LNCaP clone FGC (cell line): ENCODE data around the gene LRP8.
"Not testable (repeated sequence)": the region's sequence is repeated elsewhere in the genome, so short reads cannot be mapped to it uniquely, and the experiment has no call there.

Experiments
- DNase-seq: peaks from one replicate; pipeline ENCODE4 v3.0.0-alpha.2; 2011; ENCODE audit warnings: low read depth
- H3K4me3 ChIP-seq: 2 replicates; pipeline ENCODE4 v1.5.1; 2011; ENCODE audit warnings: mild to moderate bottlenecking, low read depth, low read length, control low read depth
- TF ChIP-seq, protein P1 (sequence below): IDR thresholded peaks from 2 replicates; pipeline ENCODE4 v1.5.1; 2012; ENCODE audit warnings: mild to moderate bottlenecking; ENCODE audit not compliant: control insufficient read depth, insufficient read depth; ENCODE audit errors: extremely low read depth

The LRP8 gene

DNA sequence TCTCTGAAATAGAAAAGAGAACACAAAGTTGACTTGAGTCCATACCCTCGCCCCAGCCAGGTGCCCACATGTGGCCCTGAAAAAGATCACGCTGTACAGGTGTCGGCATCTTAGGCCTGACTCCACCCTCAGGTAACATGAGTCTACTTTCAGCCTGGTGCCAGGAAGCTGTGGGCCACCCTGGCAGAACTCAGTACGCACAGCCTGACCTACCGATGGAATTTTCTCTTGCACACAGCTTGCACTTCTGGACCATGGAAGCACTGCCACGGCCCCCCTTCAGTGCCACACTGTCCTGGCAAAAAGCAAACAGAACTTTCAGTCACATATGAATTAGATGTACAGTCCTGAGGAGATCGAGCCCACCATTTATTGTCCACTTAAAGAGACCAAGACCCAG lies 109.7 kb downstream of the LRP8 start:
- no peak for DNase-seq
- no peak overlapping the region for H3K4me3 ChIP-seq
- TF ChIP-seq, protein P1, sequence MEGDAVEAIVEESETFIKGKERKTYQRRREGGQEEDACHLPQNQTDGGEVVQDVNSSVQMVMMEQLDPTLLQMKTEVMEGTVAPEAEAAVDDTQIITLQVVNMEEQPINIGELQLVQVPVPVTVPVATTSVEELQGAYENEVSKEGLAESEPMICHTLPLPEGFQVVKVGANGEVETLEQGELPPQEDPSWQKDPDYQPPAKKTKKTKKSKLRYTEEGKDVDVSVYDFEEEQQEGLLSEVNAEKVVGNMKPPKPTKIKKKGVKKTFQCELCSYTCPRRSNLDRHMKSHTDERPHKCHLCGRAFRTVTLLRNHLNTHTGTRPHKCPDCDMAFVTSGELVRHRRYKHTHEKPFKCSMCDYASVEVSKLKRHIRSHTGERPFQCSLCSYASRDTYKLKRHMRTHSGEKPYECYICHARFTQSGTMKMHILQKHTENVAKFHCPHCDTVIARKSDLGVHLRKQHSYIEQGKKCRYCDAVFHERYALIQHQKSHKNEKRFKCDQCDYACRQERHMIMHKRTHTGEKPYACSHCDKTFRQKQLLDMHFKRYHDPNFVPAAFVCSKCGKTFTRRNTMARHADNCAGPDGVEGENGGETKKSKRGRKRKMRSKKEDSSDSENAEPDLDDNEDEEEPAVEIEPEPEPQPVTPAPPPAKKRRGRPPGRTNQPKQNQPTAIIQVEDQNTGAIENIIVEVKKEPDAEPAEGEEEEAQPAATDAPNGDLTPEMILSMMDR, result no peak

DNA sequence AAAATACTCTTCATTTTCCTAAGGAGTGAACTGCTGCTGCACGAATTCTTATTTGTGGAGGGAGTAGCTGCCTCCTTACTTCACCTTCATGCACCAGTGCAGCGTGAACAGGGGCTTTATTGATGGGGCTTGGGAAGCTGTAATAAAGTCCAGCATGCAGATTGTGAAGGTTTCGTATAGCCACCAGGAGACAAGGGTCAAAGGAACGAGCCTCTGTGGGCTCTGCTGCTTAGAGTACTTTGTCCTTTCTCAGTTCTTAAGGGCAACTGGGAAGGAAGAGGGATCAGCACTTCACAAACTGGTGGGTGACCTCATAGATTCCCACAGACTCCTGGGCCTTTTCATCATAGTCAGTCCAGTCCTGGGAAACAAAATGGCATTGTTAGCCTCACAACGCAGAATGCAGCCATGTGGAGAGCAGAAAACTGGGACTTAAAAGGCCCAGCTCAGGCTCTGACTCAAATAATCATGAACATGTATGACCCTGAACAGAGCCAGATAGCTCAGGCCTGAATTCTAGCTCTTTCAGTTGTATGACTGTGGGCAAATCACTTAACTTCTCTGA lies 113.4 kb downstream of the LRP8 start:
- DNase-seq, result no peak
- TF ChIP-seq, protein P1, result no peak
- no peak overlapping the region for H3K4me3 ChIP-seq

DNA sequence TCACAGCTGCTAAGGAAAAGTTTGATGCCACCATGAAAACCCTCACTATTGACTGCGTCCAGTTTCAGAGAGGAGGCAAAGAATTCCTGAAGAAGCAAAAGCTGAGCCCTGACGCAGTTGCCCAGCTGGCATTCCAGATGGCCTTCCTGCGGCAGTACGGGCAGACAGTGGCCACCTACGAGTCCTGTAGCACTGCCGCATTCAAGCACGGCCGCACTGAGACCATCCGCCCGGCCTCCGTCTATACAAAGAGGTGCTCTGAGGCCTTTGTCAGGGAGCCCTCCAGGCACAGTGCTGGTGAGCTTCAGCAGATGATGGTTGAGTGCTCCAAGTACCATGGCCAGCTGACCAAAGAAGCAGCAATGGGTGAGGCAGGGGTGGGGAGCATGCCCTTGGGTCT lies 116.9 kb downstream of the LRP8 start:
- no peak for DNase-seq
- TF ChIP-seq, protein P1, result no peak
- no peak overlapping the region for H3K4me3 ChIP-seq

DNA sequence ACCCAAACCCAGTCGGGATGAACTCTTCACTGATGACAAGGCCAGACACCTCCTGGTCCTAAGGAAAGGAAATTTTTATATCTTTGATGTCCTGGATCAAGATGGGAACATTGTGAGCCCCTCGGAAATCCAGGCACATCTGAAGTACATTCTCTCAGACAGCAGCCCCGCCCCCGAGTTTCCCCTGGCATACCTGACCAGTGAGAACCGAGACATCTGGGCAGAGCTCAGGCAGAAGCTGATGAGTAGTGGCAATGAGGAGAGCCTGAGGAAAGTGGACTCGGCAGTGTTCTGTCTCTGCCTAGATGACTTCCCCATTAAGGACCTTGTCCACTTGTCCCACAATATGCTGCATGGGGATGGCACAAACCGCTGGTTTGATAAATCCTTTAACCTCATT lies 117.5 kb downstream of the LRP8 start:
- TF ChIP-seq, protein P1, result no peak
- no peak for DNase-seq

GRCh38 chr1:53207726-53208125 lies 120.1 kb downstream of the LRP8 start:
- no peak overlapping the region for H3K4me3 ChIP-seq
- TF ChIP-seq, protein P1, result no peak
- DNase-seq, result no peak

More for the DNA sequence above, 117.5 kb downstream of the LRP8 start:
- no peak overlapping the region for H3K4me3 ChIP-seq

DNA sequence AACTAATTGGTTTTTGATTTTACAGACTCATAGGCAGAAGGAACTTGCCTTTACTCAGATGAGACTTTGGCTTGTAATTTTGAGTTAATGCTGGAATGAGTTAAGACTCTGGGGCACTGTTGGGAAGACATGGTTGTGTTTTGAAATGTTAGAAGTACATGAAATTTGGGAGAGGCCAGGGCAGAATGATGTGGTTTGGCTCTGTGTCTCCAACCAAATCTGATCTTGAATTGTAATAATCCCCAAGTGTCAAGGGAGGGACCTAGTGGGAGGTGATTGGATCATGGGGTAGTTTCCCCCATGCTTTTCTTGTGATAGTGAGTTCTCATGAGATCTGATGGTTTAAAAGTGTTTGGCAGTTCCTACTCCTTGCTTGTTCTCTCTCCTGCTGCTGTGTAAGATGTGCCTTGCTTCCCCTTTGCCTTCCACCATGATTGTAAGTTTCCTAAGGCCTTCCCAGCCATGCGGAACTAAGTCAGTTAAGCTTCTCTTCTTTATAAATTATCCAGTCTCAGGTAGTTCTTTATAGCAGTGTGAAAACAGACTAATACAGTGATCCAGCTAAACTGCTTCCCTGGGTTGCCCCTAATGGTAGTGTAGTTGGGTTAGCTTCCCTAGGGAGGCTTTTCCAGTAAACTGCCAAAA lies 121.0 kb downstream of the LRP8 start:
- no peak overlapping the region for H3K4me3 ChIP-seq
- TF ChIP-seq, protein P1, result no peak
- no peak for DNase-seq

GRCh38 chr1:53206083-53206685 lies 121.7 kb downstream of the LRP8 start:
- DNase-seq, result not testable (repeated sequence)

DNA sequence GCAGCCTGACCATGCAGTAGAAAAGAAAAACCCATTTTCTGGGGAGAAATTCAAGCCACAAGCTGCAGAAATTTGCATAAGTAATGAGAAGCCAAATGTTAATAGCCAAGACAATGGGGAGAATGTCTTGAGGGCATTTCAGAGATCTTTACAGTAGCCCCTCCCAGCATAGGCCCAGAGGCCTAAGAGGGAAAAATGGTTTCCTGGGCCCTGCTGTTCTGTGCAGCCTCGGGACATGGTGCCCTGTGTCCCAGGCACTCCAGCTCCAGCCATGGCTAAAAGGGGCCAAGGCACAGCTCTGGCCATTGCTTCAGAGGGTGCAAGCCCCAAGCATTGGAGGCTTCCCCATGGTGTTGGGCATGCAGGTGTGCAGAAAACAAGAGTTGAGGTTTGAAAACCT lies 122.4 kb downstream of the LRP8 start:
- not testable (repeated sequence) for H3K4me3 ChIP-seq, DNase-seq

More at GRCh38 chr1:53206083-53206685, 121.7 kb downstream of the LRP8 start:
- not testable (repeated sequence) for H3K4me3 ChIP-seq
